Esophagus muscularis mucosa (tissue), 4 donors: ENCODE measurements around the gene TEX101.

Experiments used
- EP300 ChIP-seq: sonication (generic); formaldehyde crosslinking; IDR thresholded peaks from one replicate; pipeline ENCODE4 v1.6.1; 2017; ENCODE audit warnings: antibody characterized with exemption
- POLR2A ChIP-seq: fragments of 450-650 bp; IDR thresholded peaks from one replicate; pipeline ENCODE4 v1.6.1; 2017; ENCODE audit warnings: antibody characterized with exemption, moderate library complexity, mild to moderate bottlenecking, low read depth
- TF ChIP-seq, protein P1 (sequence below), 3 experiments: fragments of 200-600 bp in 2 of 3; fragments of 450-650 bp in 1 of 3; sonication (generic) in 2 of 3; IDR thresholded peaks; one replicate each; pipeline ENCODE4 v1.5.1; 2017 to 2019; ENCODE audit warnings: antibody characterized with exemption in 3 of 3, mild to moderate bottlenecking in 2 of 3, moderate library complexity in 1 of 3

DNA sequence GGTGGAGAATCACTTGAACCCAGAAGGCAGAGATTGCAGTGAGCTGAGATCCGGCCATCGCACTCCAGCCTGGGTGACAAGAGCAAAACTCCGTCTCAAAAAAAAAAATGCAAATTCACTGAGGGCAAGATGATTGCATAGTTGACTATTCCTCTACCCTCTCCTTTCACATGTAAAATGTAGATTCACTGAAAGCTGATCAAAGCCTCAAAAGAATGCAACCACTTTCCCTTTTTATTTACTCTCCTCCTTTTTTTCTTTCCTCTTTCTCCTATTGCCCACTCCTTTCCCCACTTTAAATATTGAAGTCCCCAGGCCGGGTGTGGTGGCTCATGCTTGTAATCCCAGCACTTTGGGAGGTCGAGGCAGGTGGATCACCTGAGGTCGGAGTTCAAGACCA, 6.3 kb downstream of the TEX101 start:
- TF ChIP-seq EP300 (no peak), POLR2A (no peak)
- TF ChIP-seq, protein P1, sequence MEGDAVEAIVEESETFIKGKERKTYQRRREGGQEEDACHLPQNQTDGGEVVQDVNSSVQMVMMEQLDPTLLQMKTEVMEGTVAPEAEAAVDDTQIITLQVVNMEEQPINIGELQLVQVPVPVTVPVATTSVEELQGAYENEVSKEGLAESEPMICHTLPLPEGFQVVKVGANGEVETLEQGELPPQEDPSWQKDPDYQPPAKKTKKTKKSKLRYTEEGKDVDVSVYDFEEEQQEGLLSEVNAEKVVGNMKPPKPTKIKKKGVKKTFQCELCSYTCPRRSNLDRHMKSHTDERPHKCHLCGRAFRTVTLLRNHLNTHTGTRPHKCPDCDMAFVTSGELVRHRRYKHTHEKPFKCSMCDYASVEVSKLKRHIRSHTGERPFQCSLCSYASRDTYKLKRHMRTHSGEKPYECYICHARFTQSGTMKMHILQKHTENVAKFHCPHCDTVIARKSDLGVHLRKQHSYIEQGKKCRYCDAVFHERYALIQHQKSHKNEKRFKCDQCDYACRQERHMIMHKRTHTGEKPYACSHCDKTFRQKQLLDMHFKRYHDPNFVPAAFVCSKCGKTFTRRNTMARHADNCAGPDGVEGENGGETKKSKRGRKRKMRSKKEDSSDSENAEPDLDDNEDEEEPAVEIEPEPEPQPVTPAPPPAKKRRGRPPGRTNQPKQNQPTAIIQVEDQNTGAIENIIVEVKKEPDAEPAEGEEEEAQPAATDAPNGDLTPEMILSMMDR (IDR thresholded peaks at IDR 0.05): no peak
